ENCODE measurements around the gene KCTD16.

- no peak for TF ChIP-seq ZNF565 (CRISPR knock-in tag; conservative IDR thresholded peaks at IDR 0.05; ENCODE audit: low read depth)
- no peak for TF ChIP-seq ISL1 (CRISPR knock-in tag; IDR thresholded peaks at IDR 0.05)
- no peak for TF ChIP-seq BACH2 (CRISPR knock-in tag; IDR thresholded peaks at IDR 0.05; ENCODE audit: borderline replicate concordance)
- no peak for TF ChIP-seq POU6F1 (CRISPR knock-in tag; IDR thresholded peaks at IDR 0.05; ENCODE audit: borderline replicate concordance, low read depth)
- TF ChIP-seq PATZ1 (CRISPR knock-in tag; IDR thresholded peaks at IDR 0.05; ENCODE audit: borderline replicate concordance) = no peak
- no peak for TF ChIP-seq TSHZ2 (CRISPR knock-in tag; IDR thresholded peaks at IDR 0.05)
Measured at GRCh38 chr5:144378681-144379080, 208.0 kb downstream of the KCTD16 start.
